GM12873 (cell line): Measurements from ENCODE around the gene IL32.

Experiments
- CTCF ChIP-seq: IDR thresholded peaks from 2 replicates; pipeline ENCODE4 v1.5.1; 2012; ENCODE audit warnings: low read depth, mild to moderate bottlenecking, moderate library complexity, low read length, control low read depth; ENCODE audit not compliant: insufficient read depth; ENCODE audit errors: missing control alignments

The IL32 gene

GRCh38 chr16:3057181-3058138 lies 8.0 kb upstream of the IL32 start:
- no peak for TF ChIP-seq CTCF

- peak; percentile 51 for TF ChIP-seq CTCF
Measured at GRCh38 chr16:3058139-3059030, 7.1 kb upstream of the IL32 start.

- peak; percentile 77 for TF ChIP-seq CTCF
Measured at GRCh38 chr16:3059041-3059722, 6.3 kb upstream of the IL32 start.

GRCh38 chr16:3059723-3060242 lies 5.7 kb upstream of the IL32 start:
- TF ChIP-seq CTCF: no peak

GRCh38 chr16:3060339-3061127 lies 4.9 kb upstream of the IL32 start:
- TF ChIP-seq CTCF: no peak

- no peak for TF ChIP-seq CTCF
Measured at GRCh38 chr16:3062553-3062952, 2.9 kb upstream of the IL32 start.
